C4-2B (cell line): ENCODE results near the gene NXPE3.

ENCODE experiments used
- H3K27ac ChIP-seq: fragments of 450-650 bp; 2 replicates; pipeline ENCODE4 v1.5.1; 2017
- ZFX ChIP-seq: fragments of 450-650 bp; IDR thresholded peaks from 2 replicates; pipeline ENCODE4 v1.6.1; 2017
- TF ChIP-seq, protein P1 (sequence below): fragments of 450-650 bp; conservative IDR thresholded peaks from 2 replicates; pipeline ENCODE4 v1.5.1; 2017; ENCODE audit warnings: mild to moderate bottlenecking

NXPE3 gene

GRCh38 chr3:101791778-101792177 is 12.8 kb downstream of the NXPE3 start:
- no peak for TF ChIP-seq ZFX
- TF ChIP-seq, protein P1, sequence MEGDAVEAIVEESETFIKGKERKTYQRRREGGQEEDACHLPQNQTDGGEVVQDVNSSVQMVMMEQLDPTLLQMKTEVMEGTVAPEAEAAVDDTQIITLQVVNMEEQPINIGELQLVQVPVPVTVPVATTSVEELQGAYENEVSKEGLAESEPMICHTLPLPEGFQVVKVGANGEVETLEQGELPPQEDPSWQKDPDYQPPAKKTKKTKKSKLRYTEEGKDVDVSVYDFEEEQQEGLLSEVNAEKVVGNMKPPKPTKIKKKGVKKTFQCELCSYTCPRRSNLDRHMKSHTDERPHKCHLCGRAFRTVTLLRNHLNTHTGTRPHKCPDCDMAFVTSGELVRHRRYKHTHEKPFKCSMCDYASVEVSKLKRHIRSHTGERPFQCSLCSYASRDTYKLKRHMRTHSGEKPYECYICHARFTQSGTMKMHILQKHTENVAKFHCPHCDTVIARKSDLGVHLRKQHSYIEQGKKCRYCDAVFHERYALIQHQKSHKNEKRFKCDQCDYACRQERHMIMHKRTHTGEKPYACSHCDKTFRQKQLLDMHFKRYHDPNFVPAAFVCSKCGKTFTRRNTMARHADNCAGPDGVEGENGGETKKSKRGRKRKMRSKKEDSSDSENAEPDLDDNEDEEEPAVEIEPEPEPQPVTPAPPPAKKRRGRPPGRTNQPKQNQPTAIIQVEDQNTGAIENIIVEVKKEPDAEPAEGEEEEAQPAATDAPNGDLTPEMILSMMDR = no peak
- peak overlapping the region; percentile 46; the same call in 1 of the 2 replicates for H3K27ac ChIP-seq

DNA sequence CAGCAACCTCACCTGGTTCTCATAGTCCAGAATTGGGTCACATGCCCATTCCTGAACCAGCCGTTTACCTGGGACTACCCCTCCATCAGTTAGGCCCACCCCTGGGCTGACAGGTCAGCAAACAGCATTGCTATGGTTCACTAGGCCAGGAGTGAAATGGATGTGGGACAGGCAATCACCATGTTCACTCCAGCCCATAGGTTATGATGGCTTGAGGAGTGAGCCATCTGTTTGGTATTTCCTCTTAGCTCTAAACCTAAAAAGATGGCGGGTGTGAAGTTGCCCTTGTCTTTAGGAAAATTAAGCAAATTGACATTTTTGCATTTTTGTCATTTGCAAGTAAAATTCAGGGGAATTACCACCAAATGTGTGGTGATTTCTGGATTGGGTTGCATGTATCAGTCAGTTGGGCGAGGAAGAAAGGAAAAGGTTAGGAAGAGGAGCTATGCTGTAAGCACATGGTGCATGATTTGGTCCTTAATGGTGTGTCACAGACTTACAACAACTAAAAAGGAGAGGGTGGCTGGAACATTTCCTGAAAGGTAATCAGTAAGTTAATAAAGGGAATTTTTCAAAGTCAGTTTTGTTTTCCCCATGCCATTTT is 17.2 kb downstream of the NXPE3 start:
- no peak for TF ChIP-seq ZFX
- TF ChIP-seq, protein P1 = no peak
- no peak overlapping the region for H3K27ac ChIP-seq

DNA sequence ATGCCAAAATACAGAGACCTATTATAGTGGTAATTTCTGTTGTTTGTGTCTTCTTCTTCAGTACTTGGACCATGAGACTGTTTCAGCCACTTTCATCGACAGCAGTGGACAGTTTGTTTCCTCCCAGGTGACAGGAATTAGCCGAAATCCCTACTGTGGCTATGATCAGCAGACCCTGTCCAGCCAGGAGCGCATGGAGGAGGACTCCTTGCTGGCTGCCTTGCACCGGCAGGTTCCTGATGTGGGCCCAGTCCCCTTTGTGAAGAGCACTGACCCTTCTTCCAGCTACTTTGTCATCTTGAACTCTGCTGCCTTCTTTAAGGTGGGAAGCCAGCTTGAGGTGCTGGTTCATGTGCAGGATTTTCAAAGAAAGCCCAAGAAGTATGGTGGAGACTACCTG is 22.2 kb downstream of the NXPE3 start:
- H3K27ac ChIP-seq = no peak overlapping the region
- TF ChIP-seq, protein P1 = no peak
- no peak for TF ChIP-seq ZFX

DNA sequence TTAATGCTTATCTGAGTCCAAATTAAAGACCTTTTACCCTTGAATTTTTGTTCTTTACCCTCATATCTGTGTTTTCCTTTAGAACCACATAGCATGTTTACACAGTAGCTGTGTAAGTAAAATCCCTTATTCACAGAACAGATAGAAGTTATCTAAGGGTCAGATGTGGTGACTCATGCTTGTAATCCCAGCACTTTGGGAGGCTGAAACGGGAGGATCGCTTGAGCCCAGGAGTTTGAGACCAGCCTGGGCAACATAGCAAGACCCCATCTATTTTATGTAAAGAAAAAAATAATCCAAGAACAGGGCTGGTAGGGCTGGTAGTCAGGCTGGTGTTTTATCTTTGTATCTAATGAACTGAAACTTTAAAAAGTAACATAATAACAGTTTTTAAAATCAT is 23.2 kb downstream of the NXPE3 start:
- no peak overlapping the region for H3K27ac ChIP-seq
- TF ChIP-seq ZFX = no peak
- TF ChIP-seq, protein P1 = no peak

- no peak overlapping the region for H3K27ac ChIP-seq
- TF ChIP-seq ZFX = no peak
- TF ChIP-seq, protein P1 = peak; percentile 88
Measured at GRCh38 chr3:101803173-101803782, 24.3 kb downstream of the NXPE3 start.

GRCh38 chr3:101803939-101804338 is 24.9 kb downstream of the NXPE3 start:
- TF ChIP-seq ZFX = no peak
- TF ChIP-seq, protein P1 = no peak

GRCh38 chr3:101806491-101806890 is 27.5 kb downstream of the NXPE3 start:
- no peak overlapping the region for H3K27ac ChIP-seq
- no peak for TF ChIP-seq ZFX
- TF ChIP-seq, protein P1 = no peak

More at GRCh38 chr3:101803939-101804338, 24.9 kb downstream of the NXPE3 start:
- H3K27ac ChIP-seq = no peak overlapping the region
